ENCODE results near the gene LDLRAD1. TPM values are rescaled to one million over a fixed set of nuclear protein-coding genes. Genes with fewer than 3 reads are reported as not detected.
"Not testable (repeated sequence)": the region's sequence is repeated elsewhere in the genome, so short reads cannot be mapped to it uniquely, and the experiment has no call there.

LDLRAD1 gene
- total RNA-seq, 1 donor from 2014 or later, result not detected

- Histone ChIP-seq H3K36me3 (no peaks in the 10 kb centered on the region), H3K4me1 (no peaks in the 10 kb centered on the region), H3K27me3 (no peaks in the 10 kb centered on the region), H3K9me3 (no peaks in the 10 kb centered on the region), H3K27ac (no peak overlapping the region), H3K4me3 (no peak overlapping the region)
- TF ChIP-seq CTCF (IDR thresholded peaks at IDR 0.05), result no peak
- intact Hi-C loops (cut with DNase I), result no loop called here
- no peak for DNase-seq (ENCODE audit: low spot score in 2 of 2)
Measured at GRCh38 chr1:54009406-54009805, 8.6 kb downstream of the LDLRAD1 start.

- DNase-seq (ENCODE audit: low spot score in 2 of 2), result no peak
- no peak for TF ChIP-seq CTCF (IDR thresholded peaks at IDR 0.05)
Measured at GRCh38 chr1:54008876-54009275, 9.1 kb downstream of the LDLRAD1 start.

GRCh38 chr1:54007613-54008012, 10.4 kb downstream of the LDLRAD1 start:
- Histone ChIP-seq H3K9me3 (no peaks in the 10 kb centered on the region), H3K4me3 (no peak overlapping the region), H3K27me3 (no peaks in the 10 kb centered on the region), H3K4me1 (no peaks in the 10 kb centered on the region), H3K27ac (no peak overlapping the region), H3K36me3 (no peaks in the 10 kb centered on the region)
- intact Hi-C loops (cut with DNase I), result no loop called here
- DNase-seq (ENCODE audit: low spot score in 2 of 2), result no peak
- TF ChIP-seq CTCF (IDR thresholded peaks at IDR 0.05), result no peak

More at GRCh38 chr1:54008876-54009275, 9.1 kb downstream of the LDLRAD1 start:
- H3K4me3 ChIP-seq, result no peak overlapping the region
- no peaks in the 10 kb centered on the region for H3K36me3 ChIP-seq
- no peaks in the 10 kb centered on the region for H3K9me3 ChIP-seq
- intact Hi-C loops (cut with DNase I), result no loop called here
- no peak overlapping the region for H3K27ac ChIP-seq
- no peaks in the 10 kb centered on the region for H3K27me3 ChIP-seq
- H3K4me1 ChIP-seq, result no peaks in the 10 kb centered on the region

- no peaks in the 10 kb centered on the region for H3K27me3 ChIP-seq
- intact Hi-C loops (cut with DNase I), result no loop called here
- no peaks in the 10 kb centered on the region for H3K36me3 ChIP-seq
- H3K4me1 ChIP-seq, result no peaks in the 10 kb centered on the region
- DNase-seq (ENCODE audit: low spot score in 2 of 2), result no peak
- H3K27ac ChIP-seq, result no peak overlapping the region
- H3K9me3 ChIP-seq, result no peaks in the 10 kb centered on the region
- no peak for TF ChIP-seq CTCF (IDR thresholded peaks at IDR 0.05)
- no peak overlapping the region for H3K4me3 ChIP-seq
Measured at GRCh38 chr1:54006508-54006907, 11.5 kb downstream of the LDLRAD1 start.

GRCh38 chr1:54004481-54005049, 13.4 kb downstream of the LDLRAD1 start:
- Histone ChIP-seq H3K4me3 (no peak overlapping the region), H3K27ac (no peak overlapping the region), H3K4me1 (no peaks in the 10 kb centered on the region), H3K9me3 (no peaks in the 10 kb centered on the region), H3K36me3 (no peaks in the 10 kb centered on the region), H3K27me3 (no peaks in the 10 kb centered on the region)
- DNase-seq (ENCODE audit: low spot score in 2 of 2), result no peak
- no peak for TF ChIP-seq CTCF (IDR thresholded peaks at IDR 0.05)
- intact Hi-C loops (cut with DNase I), result no loop called here

- H3K4me3 ChIP-seq; DNase-seq (ENCODE audit: low spot score in 2 of 2); H3K27me3 ChIP-seq; H3K27ac ChIP-seq; H3K36me3 ChIP-seq; intact Hi-C loops (cut with DNase I); H3K4me1 ChIP-seq; H3K9me3 ChIP-seq: not testable (repeated sequence)
Measured at GRCh38 chr1:54003750-54004480, 14.1 kb downstream of the LDLRAD1 start.
